SK-N-SH (cell line): ENCODE results near the gene MIF4GD. TPM values are rescaled to one million over a fixed set of nuclear protein-coding genes. Genes with fewer than 3 reads are reported as not detected.
A peak's percentile ranks its signal among the peaks of the same experiment; 100 is the strongest.

ENCODE experiments used
- CTCF ChIA-PET: fragments of 300-600, 350-600 bp; formaldehyde crosslinking; extraction: SDS; loops from one replicate; lab custom pipeline; 2021; lab: Yijun Ruan, JAX
- POLR2A ChIA-PET: fragments of 350-600 bp; sonication (Branson Sonifier 250); formaldehyde crosslinking; extraction: SDS; loops from one replicate; lab custom pipeline; 2020; ENCODE audit warnings: antibody characterized with exemption, inconsistent platforms; lab: Yijun Ruan, JAX
- DNase-seq: peaks from one replicate; pipeline ENCODE4 v3.0.0; 2012
- H2AFZ ChIP-seq: fragments of 200-600 bp; sonication (generic); 2 replicates; pipeline ENCODE4 v1.8.1; 2016; ENCODE audit warnings: antibody characterized with exemption, mild to moderate bottlenecking, low read depth
- H3F3A ChIP-seq: fragments of 200-600 bp; sonication (generic); replicated peaks from 2 replicates; pipeline ENCODE3; 2016; ENCODE audit warnings: antibody characterized with exemption, mild to moderate bottlenecking; ENCODE audit not compliant: insufficient read depth
- H3K27ac ChIP-seq, 2 experiments: fragments of 200-500 bp in 1 of 2; fragments of 200-600 bp in 1 of 2; sonication (Bioruptor generic) in 1 of 2; sonication (generic), shearing (Covaris generic) in 1 of 2; 2 replicates each; pipeline versions ENCODE4 v1.5.1 to v1.6.1; 2014 to 2016; ENCODE audit warnings: low read depth in 2 of 2, inconsistent platforms in 1 of 2, low read length in 1 of 2, mild to moderate bottlenecking in 1 of 2, mixed read lengths in 1 of 2
- H3K27me3 ChIP-seq: fragments of 200-600 bp; sonication (generic), shearing (Covaris generic); 2 replicates; pipeline ENCODE4 v1.6.1; 2016; ENCODE audit warnings: mixed run types; ENCODE audit not compliant: insufficient read depth
- H3K36me3 ChIP-seq, 2 experiments: fragments of 200-500 bp in 1 of 2; fragments of 200-600 bp in 1 of 2; sonication (Bioruptor generic) in 1 of 2; sonication (generic) in 1 of 2; replicated peaks in 1 of 2; 2 replicates each; pipeline versions ENCODE3 to v1.5.1; 2014 to 2016; ENCODE audit warnings: low read length in 1 of 2, mild to moderate bottlenecking in 1 of 2; ENCODE audit not compliant: insufficient read depth in 2 of 2, control insufficient read depth in 1 of 2
- H3K4me1 ChIP-seq, 2 experiments: fragments of 200-500 bp in 1 of 2; fragments of 200-600 bp in 1 of 2; sonication (Bioruptor generic) in 1 of 2; sonication (generic), shearing (Covaris generic) in 1 of 2; 2 replicates each; pipeline versions ENCODE4 v1.5.1 to v1.6.1; 2014 to 2016; ENCODE audit warnings: low read depth in 1 of 2, low read length in 1 of 2, mixed run types in 1 of 2; ENCODE audit not compliant: insufficient read depth in 2 of 2, control insufficient read depth in 1 of 2
- H3K4me2 ChIP-seq: fragments of 200-600 bp; sonication (generic), shearing (Covaris generic); 2 replicates; pipeline ENCODE4 v1.6.1; 2017; ENCODE audit warnings: mixed run types
- H3K4me3 ChIP-seq, 2 experiments: fragments of 200-500 bp in 1 of 2; fragments of 200-600 bp in 1 of 2; sonication (Bioruptor generic) in 1 of 2; sonication (generic), shearing (Covaris generic) in 1 of 2; 2 replicates each; pipeline versions ENCODE4 v1.5.1 to v1.8.1; 2014 to 2016; ENCODE audit warnings: low read depth in 2 of 2, inconsistent platforms in 1 of 2, low read length in 1 of 2, mild to moderate bottlenecking in 1 of 2, mixed read lengths in 1 of 2, moderate library complexity in 1 of 2
- H3K79me2 ChIP-seq: fragments of 200-600 bp; sonication (generic); 2 replicates; pipeline ENCODE4 v1.8.1; 2017; ENCODE audit warnings: mild to moderate bottlenecking; ENCODE audit not compliant: insufficient read depth
- H3K9ac ChIP-seq: fragments of 200-600 bp; sonication (generic); 2 replicates; pipeline ENCODE4 v1.6.1; 2017; ENCODE audit warnings: mixed run types
- H3K9me2 ChIP-seq: fragments of 200-600 bp; sonication (generic); 2 replicates; pipeline ENCODE4 v1.6.1; 2017; ENCODE audit warnings: mixed run types
- H3K9me3 ChIP-seq: fragments of 200-600 bp; sonication (generic); 2 replicates; pipeline ENCODE4 v1.6.1; 2017; ENCODE audit warnings: mixed run types, mild to moderate bottlenecking, moderate library complexity
- H4K20me1 ChIP-seq: fragments of 200-600 bp; sonication (generic); 2 replicates; pipeline ENCODE4 v1.6.1; 2017; ENCODE audit warnings: mild to moderate bottlenecking, mixed run types; ENCODE audit not compliant: insufficient read depth
- CTCF ChIP-seq: fragments of 200-600 bp; sonication (generic); IDR thresholded peaks from 2 replicates; pipeline ENCODE4 v1.6.1; 2017; ENCODE audit warnings: antibody characterized with exemption, mild to moderate bottlenecking, moderate library complexity
- POLR2AphosphoS5 ChIP-seq: IDR thresholded peaks from 2 replicates; pipeline ENCODE4 v1.6.1; 2012; ENCODE audit warnings: low read depth, low read length
- RAD21 ChIP-seq: IDR thresholded peaks from 2 replicates; pipeline ENCODE4 v1.6.1; 2012; ENCODE audit warnings: mild to moderate bottlenecking, low read length
- RFX5 ChIP-seq: IDR thresholded peaks from 2 replicates; pipeline ENCODE4 v1.6.1; 2012; ENCODE audit warnings: mild to moderate bottlenecking, improper control_type of control experiment, low read length
- SIN3A ChIP-seq: IDR thresholded peaks from 2 replicates; pipeline ENCODE4 v1.6.1; 2012; ENCODE audit warnings: low read depth, mild to moderate bottlenecking, low read length, moderate library complexity, borderline replicate concordance
- SMC3 ChIP-seq: IDR thresholded peaks from 2 replicates; pipeline ENCODE4 v1.6.1; 2012; ENCODE audit warnings: low read depth, low read length, improper control_type of control experiment
- YY1 ChIP-seq: IDR thresholded peaks from 2 replicates; pipeline ENCODE4 v1.4.0; 2012; ENCODE audit warnings: low read depth, mild to moderate bottlenecking
- ZBTB33 ChIP-seq: IDR thresholded peaks from 2 replicates; pipeline ENCODE4 v1.4.0; 2012; ENCODE audit warnings: low read depth, borderline replicate concordance
- WGBS: methylation state at CpG from one replicate; pipeline ENCODE4 v1.1.6; 2017; ENCODE audit warnings: low lambda C conversion rate; 5-methylcytosine and 5-hydroxymethylcytosine counted together
- polyA plus RNA-seq, 3 experiments: library from polyadenylated mRNA; depleted of rRNA; stranded (reverse); fragments of >200 nt; gene quantifications; 2 replicates each; pipeline ENCODE4 v1.2.3, GENCODE V29; 2012
- TF ChIP-seq, protein P1 (sequence below): fragments of 150-350 bp; IDR thresholded peaks from 2 replicates; pipeline ENCODE4 v1.6.1; 2016; ENCODE audit warnings: mild to moderate bottlenecking, low read depth, low read length

The MIF4GD gene
- polyA plus RNA-seq, 1 of the 3 experiments (the other 2 are of a cell fraction): 65.4 TPM

DNA sequence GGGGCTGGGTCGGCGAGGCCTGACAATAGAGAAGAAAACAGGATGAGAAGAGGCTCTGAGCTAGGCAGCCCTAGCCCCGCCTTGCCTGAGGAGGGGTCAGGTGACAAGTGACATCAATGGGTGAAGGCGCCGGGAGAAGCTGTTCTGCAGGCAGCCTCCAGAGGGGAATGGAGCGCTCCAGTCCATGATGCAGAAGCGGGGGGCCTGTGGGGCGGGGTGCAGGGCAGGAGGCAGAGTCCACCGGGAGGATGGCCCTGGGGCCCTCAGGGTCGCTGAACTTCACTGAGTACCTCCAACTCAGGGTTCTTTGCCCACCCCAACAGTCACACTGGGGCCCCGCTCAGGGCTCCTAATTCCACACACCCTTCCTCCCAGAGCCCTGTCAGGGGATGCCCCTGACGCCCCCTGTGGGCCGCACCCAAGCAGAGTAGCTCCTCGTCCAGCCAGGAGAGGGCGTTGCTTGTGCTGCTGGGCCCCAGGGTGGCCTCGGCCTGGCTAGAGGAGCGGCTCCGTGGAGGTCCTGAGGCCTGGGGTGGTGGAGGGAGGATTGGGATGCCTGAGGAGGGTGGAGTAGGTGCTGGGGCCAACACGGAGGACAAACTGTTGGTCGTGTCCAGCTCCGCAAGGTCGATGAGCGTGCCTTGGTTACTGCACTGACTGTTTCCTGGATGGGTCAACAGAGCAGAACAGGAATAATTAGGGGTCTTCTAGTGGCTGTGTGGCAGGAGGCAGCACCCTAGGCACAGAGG is 30.5 kb downstream of the MIF4GD start:
- ChIA-PET POLR2A (interaction anchor here (1.1 kb wide), 1 partner anchor 20 kb away, joined by 3 read pairs; no protein-coding TSS in a partner anchor), CTCF (interaction anchor here (0.5 to 11.7 kb wide), 27 partner anchors 10 to 189 kb away, joined by 3 to 136 read pairs (median 4); partner anchors contain the start of genes GGA3, MIF4GD, MRPS7 and NUP85)
- Histone ChIP-seq H4K20me1 (peaks cover 3% of the 10 kb centered on the region; the same call in 1 of the 2 replicates), H3F3A (peaks cover 25% of the 10 kb centered on the region), H3K9me2 (no peaks in the 10 kb centered on the region), H2AFZ (no peak overlapping the region), H3K4me1 (no peaks in the 10 kb centered on the region; a peak in 1 of 4 replicates), H3K4me2 (no peak overlapping the region), H3K79me2 (no peaks in the 10 kb centered on the region), H3K36me3 (peaks cover 45 to 95% of the 10 kb centered on the region in 2 experiments), H3K9me3 (no peaks in the 10 kb centered on the region), H3K27ac (no peak overlapping the region), H3K27me3 (no peaks in the 10 kb centered on the region), H3K4me3 (no peak overlapping the region; a peak in 1 of 4 replicates), H3K9ac (no peak overlapping the region)
- WGBS: 82% methylated on average over 20 of the region's 23 CpGs
- DNase-seq: peak; percentile 83
- TF ChIP-seq YY1: no peak
- peak; percentile 45 for TF ChIP-seq SMC3
- TF ChIP-seq RFX5: no peak
- TF ChIP-seq, protein P1, sequence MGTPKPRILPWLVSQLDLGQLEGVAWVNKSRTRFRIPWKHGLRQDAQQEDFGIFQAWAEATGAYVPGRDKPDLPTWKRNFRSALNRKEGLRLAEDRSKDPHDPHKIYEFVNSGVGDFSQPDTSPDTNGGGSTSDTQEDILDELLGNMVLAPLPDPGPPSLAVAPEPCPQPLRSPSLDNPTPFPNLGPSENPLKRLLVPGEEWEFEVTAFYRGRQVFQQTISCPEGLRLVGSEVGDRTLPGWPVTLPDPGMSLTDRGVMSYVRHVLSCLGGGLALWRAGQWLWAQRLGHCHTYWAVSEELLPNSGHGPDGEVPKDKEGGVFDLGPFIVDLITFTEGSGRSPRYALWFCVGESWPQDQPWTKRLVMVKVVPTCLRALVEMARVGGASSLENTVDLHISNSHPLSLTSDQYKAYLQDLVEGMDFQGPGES: no peak
- peak; percentile 76 for TF ChIP-seq CTCF
- peak; percentile 39; the same call in 1 of the 2 replicates for TF ChIP-seq POLR2AphosphoS5
- peak; percentile 45 for TF ChIP-seq RAD21
- TF ChIP-seq ZBTB33: no peak
- no peak for TF ChIP-seq SIN3A
